ENCODE results near the gene GLI3.

GLI3 gene

DNA sequence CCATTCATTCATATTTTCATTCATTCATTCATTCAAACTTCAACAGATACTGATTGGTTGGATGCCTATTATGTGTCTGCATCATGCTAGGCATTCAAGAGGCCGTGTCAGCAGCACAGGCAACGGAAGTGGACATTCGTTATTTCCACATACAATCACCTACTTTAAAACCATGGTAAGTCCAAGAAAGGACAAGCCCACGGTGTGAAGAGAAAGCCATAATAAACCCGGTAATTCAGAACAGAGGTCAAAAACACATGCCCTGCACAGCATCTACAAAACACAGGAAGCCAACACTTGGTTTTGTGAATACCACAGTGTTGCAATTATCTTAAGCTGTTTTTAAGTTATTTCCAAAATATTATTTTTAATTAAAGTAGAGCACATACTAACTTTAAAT is 126.7 kb downstream of the GLI3 start:
- TF ChIP-seq FOXM1 (IDR thresholded peaks at IDR 0.05; ENCODE audit: borderline replicate concordance) = no peak
- DNase-seq (ENCODE audit: extremely low spot score) = no peak
- ChIA-PET POLR2A (no interaction called here), CTCF (no interaction called here)

DNA sequence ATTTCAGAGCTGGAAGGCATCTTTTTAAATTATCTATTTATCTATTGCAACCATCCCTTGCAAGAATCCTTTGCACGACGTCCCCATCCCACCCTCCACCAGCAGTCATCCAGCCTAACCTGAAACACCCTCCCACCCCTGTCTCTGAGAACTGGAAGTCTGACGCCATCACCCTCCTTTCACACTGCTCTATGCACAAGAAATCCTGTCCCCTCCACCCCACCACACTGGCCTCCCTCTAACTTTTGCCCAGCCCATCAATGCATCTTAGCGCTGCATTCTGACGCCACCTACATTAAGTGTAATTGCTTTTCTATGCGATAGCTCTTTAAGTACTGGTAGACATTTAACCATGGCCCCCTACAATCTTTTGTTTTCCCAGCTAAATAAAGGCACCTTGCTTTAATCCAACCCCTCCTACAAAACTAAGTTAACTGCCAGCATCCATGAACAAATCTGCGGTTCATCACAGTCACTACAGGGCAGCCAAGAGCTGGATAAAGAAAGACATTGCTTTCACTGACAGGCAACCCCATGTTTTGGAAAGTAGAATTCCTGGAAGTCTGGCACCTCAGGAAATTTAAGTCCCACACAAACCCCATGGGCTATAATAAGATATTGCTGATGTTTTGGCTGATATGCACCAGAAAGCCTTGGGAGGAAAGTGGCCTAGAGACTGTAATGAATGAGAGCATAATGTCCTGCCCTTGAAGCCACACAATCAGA is 128.0 kb downstream of the GLI3 start:
- CTCF ChIA-PET = interaction anchor here (0.5 kb wide), 1 partner anchor 404 kb away, joined by 3 read pairs; no protein-coding TSS in a partner anchor
- no peak for DNase-seq (ENCODE audit: extremely low spot score)
- TF ChIP-seq ZNF384 (IDR thresholded peaks at IDR 0.05) (no peak), LEF1 (IDR thresholded peaks at IDR 0.05; ENCODE audit: borderline replicate concordance) (no peak), HDGF (IDR thresholded peaks at IDR 0.05; ENCODE audit: borderline replicate concordance) (no peak), TARDBP (IDR thresholded peaks at IDR 0.05) (no peak), CTBP1 (IDR thresholded peaks at IDR 0.05; ENCODE audit: borderline replicate concordance) (no peak), BHLHE40 (IDR thresholded peaks at IDR 0.05; ENCODE audit: borderline replicate concordance) (no peak), SUZ12 (IDR thresholded peaks at IDR 0.05) (no peak), NFRKB (IDR thresholded peaks at IDR 0.05) (no peak), FOXK2 (IDR thresholded peaks at IDR 0.05) (no peak), ELF4 (IDR thresholded peaks at IDR 0.05) (no peak), L3MBTL2 (conservative IDR thresholded peaks at IDR 0.05) (no peak), SP1 (IDR thresholded peaks at IDR 0.05) (no peak), FOXM1 (IDR thresholded peaks at IDR 0.05; ENCODE audit: borderline replicate concordance) (no peak), ARNT (IDR thresholded peaks at IDR 0.05) (no peak), FOXA1 (IDR thresholded peaks at IDR 0.05) (no peak)
- TF ChIP-seq, protein P1, sequence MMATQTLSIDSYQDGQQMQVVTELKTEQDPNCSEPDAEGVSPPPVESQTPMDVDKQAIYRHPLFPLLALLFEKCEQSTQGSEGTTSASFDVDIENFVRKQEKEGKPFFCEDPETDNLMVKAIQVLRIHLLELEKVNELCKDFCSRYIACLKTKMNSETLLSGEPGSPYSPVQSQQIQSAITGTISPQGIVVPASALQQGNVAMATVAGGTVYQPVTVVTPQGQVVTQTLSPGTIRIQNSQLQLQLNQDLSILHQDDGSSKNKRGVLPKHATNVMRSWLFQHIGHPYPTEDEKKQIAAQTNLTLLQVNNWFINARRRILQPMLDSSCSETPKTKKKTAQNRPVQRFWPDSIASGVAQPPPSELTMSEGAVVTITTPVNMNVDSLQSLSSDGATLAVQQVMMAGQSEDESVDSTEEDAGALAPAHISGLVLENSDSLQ (IDR thresholded peaks at IDR 0.05) = no peak
- POLR2A ChIA-PET = no interaction called here

DNA sequence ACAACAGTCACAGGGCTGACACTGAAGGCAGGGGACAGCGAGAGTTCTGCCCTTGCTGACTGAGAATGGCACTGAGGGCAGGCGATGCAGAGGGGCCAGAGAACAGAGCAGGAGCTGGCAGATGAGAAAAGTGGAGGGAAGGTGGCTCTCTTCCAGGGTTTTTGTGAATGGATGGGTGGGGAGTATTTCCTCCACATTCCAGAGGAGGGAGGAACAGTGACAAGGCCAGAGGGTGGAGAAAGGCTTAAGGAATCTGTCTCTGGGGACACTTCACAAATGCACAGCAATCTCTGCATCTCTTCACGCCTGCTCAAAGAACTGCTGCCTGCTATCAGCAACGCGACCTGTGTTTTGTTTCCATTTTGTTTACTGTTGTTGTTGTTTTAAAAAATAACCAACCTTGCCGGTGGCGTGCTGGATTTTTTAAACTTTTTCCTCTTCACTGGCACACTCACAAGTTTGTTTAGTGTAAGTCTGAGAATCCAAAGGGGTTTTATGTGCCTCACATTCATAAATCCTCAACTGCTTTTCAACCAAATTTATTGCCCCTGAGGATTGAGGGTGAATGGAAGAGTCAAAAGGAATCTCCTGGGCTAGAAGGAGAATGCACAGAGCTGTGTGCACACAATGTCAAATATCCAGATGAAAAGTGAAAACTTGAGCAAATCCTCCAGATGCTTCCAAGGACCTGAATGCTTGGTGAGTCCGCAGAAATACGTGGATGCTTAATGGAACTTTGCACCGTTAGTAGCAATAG is 129.3 kb downstream of the GLI3 start:
- ChIA-PET POLR2A (no interaction called here), CTCF (no interaction called here)
- TF ChIP-seq SUZ12 (IDR thresholded peaks at IDR 0.05) (no peak), NFRKB (IDR thresholded peaks at IDR 0.05) (no peak), FOXA1 (IDR thresholded peaks at IDR 0.05) (no peak)
- DNase-seq (ENCODE audit: extremely low spot score) = peak; percentile 45

DNA sequence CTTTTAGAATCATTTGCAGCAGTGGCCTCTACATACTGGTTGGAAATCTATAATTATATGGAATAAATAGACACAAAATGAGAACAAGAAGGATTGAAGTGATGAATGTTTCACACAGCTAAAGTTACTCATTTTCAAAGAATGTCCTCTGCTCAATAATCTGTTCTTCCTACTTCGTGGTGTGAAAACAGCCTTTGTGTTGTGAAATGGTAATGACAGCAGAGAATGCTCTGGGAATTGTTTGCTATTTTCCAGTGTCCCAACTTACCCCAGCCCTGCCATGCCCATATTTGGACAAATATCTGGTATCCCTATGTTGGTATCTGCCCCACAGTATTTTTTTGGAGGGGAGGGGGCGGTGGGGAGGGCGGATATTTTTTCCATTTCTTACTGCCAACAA is 130.4 kb downstream of the GLI3 start:
- CTCF ChIA-PET = interaction anchor here (0.6 kb wide), 1 partner anchor 16 kb away, joined by 3 read pairs; no protein-coding TSS in a partner anchor

DNA sequence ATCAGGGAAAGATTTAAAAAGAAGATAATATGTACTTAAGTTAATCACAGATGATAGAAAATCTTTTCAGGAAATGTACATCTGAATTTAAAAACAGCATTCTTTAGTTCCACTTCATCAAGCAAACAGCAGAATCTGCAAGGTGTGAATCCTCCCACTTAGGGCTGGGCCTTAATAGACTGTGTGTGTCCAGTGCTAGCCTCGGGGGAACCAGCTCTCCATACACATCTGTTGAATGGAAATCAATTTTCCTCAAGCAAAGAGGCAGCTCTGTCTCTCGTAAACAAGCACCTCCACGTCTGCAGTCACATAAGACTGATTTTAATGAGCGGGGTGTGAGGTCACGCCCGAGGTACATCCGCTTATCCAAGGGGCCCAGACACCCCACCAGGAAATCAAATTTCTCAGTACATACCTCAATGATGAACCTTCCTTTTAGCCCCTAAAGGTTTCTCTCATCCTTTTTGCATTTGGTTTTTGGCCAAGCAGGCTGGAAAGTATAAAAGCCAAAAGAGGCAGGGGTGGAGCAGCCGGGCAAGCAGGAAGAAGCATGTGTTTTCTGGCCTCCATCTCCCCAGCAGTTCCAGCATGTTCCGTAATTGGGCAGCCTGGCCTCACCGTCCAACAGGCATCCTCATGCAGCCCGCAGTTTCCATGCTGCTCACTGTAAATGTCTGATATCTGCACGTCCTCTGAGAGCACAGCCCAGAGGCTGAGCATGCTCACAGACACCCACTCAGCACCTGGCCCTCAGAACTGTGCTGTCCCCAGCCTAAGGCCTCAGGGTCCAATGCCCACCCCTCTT is 131.3 kb downstream of the GLI3 start:
- CTCF ChIA-PET = no interaction called here

More for the DNA sequence above, 130.4 kb downstream of the GLI3 start:
- POLR2A ChIA-PET = interaction anchor here (0.5 kb wide), 1 partner anchor 116 kb away, joined by 3 read pairs; no protein-coding TSS in a partner anchor
- no peak for DNase-seq (ENCODE audit: extremely low spot score)
- TF ChIP-seq ELF4 (IDR thresholded peaks at IDR 0.05) (no peak), L3MBTL2 (conservative IDR thresholded peaks at IDR 0.05) (no peak), ZNF384 (IDR thresholded peaks at IDR 0.05) (no peak), TARDBP (IDR thresholded peaks at IDR 0.05) (no peak), SUZ12 (IDR thresholded peaks at IDR 0.05) (no peak), HDGF (IDR thresholded peaks at IDR 0.05; ENCODE audit: borderline replicate concordance) (no peak)
- TF ChIP-seq, protein P1 (IDR thresholded peaks at IDR 0.05) = no peak

More for the DNA sequence above, 131.3 kb downstream of the GLI3 start:
- no peak for TF ChIP-seq ELF4 (IDR thresholded peaks at IDR 0.05)
- TF ChIP-seq SUZ12 (IDR thresholded peaks at IDR 0.05) = no peak
- TF ChIP-seq CTBP1 (IDR thresholded peaks at IDR 0.05; ENCODE audit: borderline replicate concordance) = no peak
- TF ChIP-seq L3MBTL2 (conservative IDR thresholded peaks at IDR 0.05) = no peak
- TF ChIP-seq NFRKB (IDR thresholded peaks at IDR 0.05) = no peak
- no peak for TF ChIP-seq LEF1 (IDR thresholded peaks at IDR 0.05; ENCODE audit: borderline replicate concordance)
- TF ChIP-seq BHLHE40 (IDR thresholded peaks at IDR 0.05; ENCODE audit: borderline replicate concordance) = no peak
- TF ChIP-seq TARDBP (IDR thresholded peaks at IDR 0.05) = no peak
- no peak for TF ChIP-seq SP1 (IDR thresholded peaks at IDR 0.05)
- TF ChIP-seq ARNT (IDR thresholded peaks at IDR 0.05) = no peak
- TF ChIP-seq, protein P1 (IDR thresholded peaks at IDR 0.05) = no peak
- TF ChIP-seq FOXM1 (IDR thresholded peaks at IDR 0.05; ENCODE audit: borderline replicate concordance) = no peak
- no peak for TF ChIP-seq FOXA1 (IDR thresholded peaks at IDR 0.05)
- TF ChIP-seq HDGF (IDR thresholded peaks at IDR 0.05; ENCODE audit: borderline replicate concordance) = no peak
- POLR2A ChIA-PET = interaction anchor here (0.5 kb wide), 1 partner anchor 115 kb away, joined by 3 read pairs; no protein-coding TSS in a partner anchor
- DNase-seq (ENCODE audit: extremely low spot score) = no peak
